GM23338 (cell line): Measurements from ENCODE around the gene FBN2. TPM values are rescaled to one million over a fixed set of nuclear protein-coding genes. Genes with fewer than 3 reads are reported as not detected.

Source experiments
- ATAC-seq: fragments of 200-7000 bp; cut with Tn5 transposase; 3 replicates; pipeline ENCODE4 v1.9.1; 2020
- DNase-seq: peaks from one replicate; pipeline ENCODE4 v3.0.0-alpha.2; 2015; ENCODE audit warnings: low spot score
- H2AFZ ChIP-seq: fragments of 200-600 bp; sonication (generic); 2 replicates; pipeline ENCODE4 v1.8.0; 2016; ENCODE audit warnings: antibody characterized with exemption, mild to moderate bottlenecking, moderate library complexity
- H3F3A ChIP-seq: fragments of 200-600 bp; sonication (generic); replicated peaks from 2 replicates; pipeline ENCODE4 v1.8.0; 2017; ENCODE audit warnings: antibody characterized with exemption, mixed run types, low read depth
- H3K27ac ChIP-seq: fragments of 200-600 bp; sonication (generic); 2 replicates; pipeline ENCODE4 v1.6.1; 2016; ENCODE audit warnings: low read depth
- H3K27me3 ChIP-seq: fragments of 200-600 bp; sonication (generic); 2 replicates; pipeline ENCODE4 v1.8.0; 2016; ENCODE audit warnings: mild to moderate bottlenecking, mixed run types, moderate library complexity; ENCODE audit not compliant: insufficient read depth
- H3K36me3 ChIP-seq: fragments of 200-600 bp; sonication (generic); 2 replicates; pipeline ENCODE4 v1.8.0; 2016; ENCODE audit warnings: mild to moderate bottlenecking; ENCODE audit not compliant: insufficient read depth
- H3K4me1 ChIP-seq: fragments of 200-600 bp; sonication (generic); 2 replicates; pipeline ENCODE4 v1.8.0; 2016; ENCODE audit warnings: mild to moderate bottlenecking, moderate library complexity; ENCODE audit not compliant: insufficient read depth
- H3K4me2 ChIP-seq: fragments of 200-600 bp; sonication (generic); 2 replicates; pipeline ENCODE4 v1.7.1; 2017; ENCODE audit warnings: mixed run types
- H3K4me3 ChIP-seq: fragments of 200-600 bp; sonication (generic); 2 replicates; pipeline ENCODE4 v1.6.1; 2016; ENCODE audit warnings: mixed run types
- H3K79me2 ChIP-seq: fragments of 200-600 bp; sonication (generic); replicated peaks from 2 replicates; pipeline ENCODE4 v1.8.0; 2017; ENCODE audit warnings: mild to moderate bottlenecking; ENCODE audit not compliant: insufficient read depth
- H3K9me2 ChIP-seq: fragments of 200-600 bp; sonication (generic); 2 replicates; pipeline ENCODE4 v1.8.0; 2017; ENCODE audit not compliant: insufficient read depth
- H4K20me1 ChIP-seq: fragments of 200-600 bp; sonication (generic); replicated peaks from 2 replicates; pipeline ENCODE4 v1.8.0; 2017; ENCODE audit warnings: mild to moderate bottlenecking; ENCODE audit not compliant: insufficient read depth
- H3K27ac Mint-ChIP-seq: 2 replicates; pipeline ENCODE4 v1.8.0; 2020; ENCODE audit warnings: inconsistent platforms, mild to moderate bottlenecking, moderate library complexity, mixed read lengths
- H3K27me3 Mint-ChIP-seq: 3 replicates; pipeline ENCODE4 v1.8.0; 2022; ENCODE audit warnings: low read depth, mild to moderate bottlenecking, moderate library complexity, mixed read lengths, inconsistent platforms; ENCODE audit not compliant: insufficient read depth, poor library complexity
- H3K36me3 Mint-ChIP-seq: 3 replicates; pipeline ENCODE4 v1.8.0; 2021; ENCODE audit warnings: low read depth, mild to moderate bottlenecking, inconsistent platforms, moderate library complexity, mixed read lengths
- H3K4me1 Mint-ChIP-seq: 3 replicates; pipeline ENCODE4 v1.8.0; 2020; ENCODE audit warnings: mild to moderate bottlenecking, inconsistent platforms, mixed read lengths
- H3K4me3 Mint-ChIP-seq: 3 replicates; pipeline ENCODE4 v1.8.0; 2021; ENCODE audit warnings: moderate library complexity, mild to moderate bottlenecking, inconsistent platforms, mixed read lengths
- H3K9me3 Mint-ChIP-seq: 3 replicates; pipeline ENCODE4 v1.8.0; 2020; ENCODE audit warnings: moderate library complexity, mild to moderate bottlenecking, inconsistent platforms, mixed read lengths
- ETS1 ChIP-seq: IDR thresholded peaks from 2 replicates; pipeline ENCODE4 v1.6.1; 2016; ENCODE audit warnings: antibody characterized with exemption
- EZH2phosphoT487 ChIP-seq: fragments of 200-600 bp; sonication (generic); IDR thresholded peaks from one replicate; pipeline ENCODE4 v1.8.1; 2018; ENCODE audit warnings: antibody characterized with exemption; ENCODE audit not compliant: unreplicated experiment
- JUNB ChIP-seq: IDR thresholded peaks from one replicate; pipeline ENCODE4 v1.6.1; 2016; ENCODE audit warnings: antibody characterized with exemption; ENCODE audit not compliant: unreplicated experiment
- NANOG ChIP-seq: IDR thresholded peaks from 2 replicates; pipeline ENCODE4 v1.6.1; 2016; ENCODE audit warnings: antibody characterized with exemption, borderline replicate concordance
- polyA plus RNA-seq: library from polyadenylated mRNA; unstranded; fragments of >200 nt; fragmentation: Nextera tagmentation; extraction: Ambion mirVana; gene quantifications from 2 replicates; pipeline ENCODE4 v1.2.1, GENCODE V29; 2016
- total RNA-seq: library from RNA; depleted of rRNA; stranded (reverse); fragments of >200 nt; shearing (Covaris generic); gene quantifications from 2 replicates; pipeline ENCODE4 v1.2.3, GENCODE V29; 2014
- TF ChIP-seq, protein P1 (sequence below): fragments of 250-450 bp; sonication (Bioruptor Pico); IDR thresholded peaks from 2 replicates; pipeline ENCODE4 v1.5.0; 2020; ENCODE audit warnings: mild to moderate bottlenecking, moderate library complexity

Gene FBN2
- total and polyA plus RNA-seq, 2 experiments from 2014 or later: 2.6 to 13.6 TPM

DNA sequence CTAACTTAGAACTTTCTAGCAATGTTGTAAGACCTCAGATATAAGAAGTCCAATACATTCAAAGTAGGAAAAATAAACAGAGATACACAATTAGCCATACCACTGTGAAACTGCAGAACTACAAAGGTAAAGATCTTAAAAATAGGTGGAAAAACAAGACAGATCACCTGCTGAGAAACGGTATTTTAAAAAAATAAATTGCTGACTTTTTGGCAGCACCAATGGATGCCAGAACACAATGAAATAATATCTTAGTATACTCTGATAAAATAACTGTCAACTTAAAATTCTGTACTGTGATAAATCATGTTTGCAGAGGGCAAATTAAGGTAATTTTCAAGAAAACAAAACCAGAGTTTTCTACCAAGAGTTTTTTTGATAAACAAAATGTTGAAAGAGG is 138.9 kb downstream of the FBN2 start (continued):
- TF ChIP-seq, protein P1, sequence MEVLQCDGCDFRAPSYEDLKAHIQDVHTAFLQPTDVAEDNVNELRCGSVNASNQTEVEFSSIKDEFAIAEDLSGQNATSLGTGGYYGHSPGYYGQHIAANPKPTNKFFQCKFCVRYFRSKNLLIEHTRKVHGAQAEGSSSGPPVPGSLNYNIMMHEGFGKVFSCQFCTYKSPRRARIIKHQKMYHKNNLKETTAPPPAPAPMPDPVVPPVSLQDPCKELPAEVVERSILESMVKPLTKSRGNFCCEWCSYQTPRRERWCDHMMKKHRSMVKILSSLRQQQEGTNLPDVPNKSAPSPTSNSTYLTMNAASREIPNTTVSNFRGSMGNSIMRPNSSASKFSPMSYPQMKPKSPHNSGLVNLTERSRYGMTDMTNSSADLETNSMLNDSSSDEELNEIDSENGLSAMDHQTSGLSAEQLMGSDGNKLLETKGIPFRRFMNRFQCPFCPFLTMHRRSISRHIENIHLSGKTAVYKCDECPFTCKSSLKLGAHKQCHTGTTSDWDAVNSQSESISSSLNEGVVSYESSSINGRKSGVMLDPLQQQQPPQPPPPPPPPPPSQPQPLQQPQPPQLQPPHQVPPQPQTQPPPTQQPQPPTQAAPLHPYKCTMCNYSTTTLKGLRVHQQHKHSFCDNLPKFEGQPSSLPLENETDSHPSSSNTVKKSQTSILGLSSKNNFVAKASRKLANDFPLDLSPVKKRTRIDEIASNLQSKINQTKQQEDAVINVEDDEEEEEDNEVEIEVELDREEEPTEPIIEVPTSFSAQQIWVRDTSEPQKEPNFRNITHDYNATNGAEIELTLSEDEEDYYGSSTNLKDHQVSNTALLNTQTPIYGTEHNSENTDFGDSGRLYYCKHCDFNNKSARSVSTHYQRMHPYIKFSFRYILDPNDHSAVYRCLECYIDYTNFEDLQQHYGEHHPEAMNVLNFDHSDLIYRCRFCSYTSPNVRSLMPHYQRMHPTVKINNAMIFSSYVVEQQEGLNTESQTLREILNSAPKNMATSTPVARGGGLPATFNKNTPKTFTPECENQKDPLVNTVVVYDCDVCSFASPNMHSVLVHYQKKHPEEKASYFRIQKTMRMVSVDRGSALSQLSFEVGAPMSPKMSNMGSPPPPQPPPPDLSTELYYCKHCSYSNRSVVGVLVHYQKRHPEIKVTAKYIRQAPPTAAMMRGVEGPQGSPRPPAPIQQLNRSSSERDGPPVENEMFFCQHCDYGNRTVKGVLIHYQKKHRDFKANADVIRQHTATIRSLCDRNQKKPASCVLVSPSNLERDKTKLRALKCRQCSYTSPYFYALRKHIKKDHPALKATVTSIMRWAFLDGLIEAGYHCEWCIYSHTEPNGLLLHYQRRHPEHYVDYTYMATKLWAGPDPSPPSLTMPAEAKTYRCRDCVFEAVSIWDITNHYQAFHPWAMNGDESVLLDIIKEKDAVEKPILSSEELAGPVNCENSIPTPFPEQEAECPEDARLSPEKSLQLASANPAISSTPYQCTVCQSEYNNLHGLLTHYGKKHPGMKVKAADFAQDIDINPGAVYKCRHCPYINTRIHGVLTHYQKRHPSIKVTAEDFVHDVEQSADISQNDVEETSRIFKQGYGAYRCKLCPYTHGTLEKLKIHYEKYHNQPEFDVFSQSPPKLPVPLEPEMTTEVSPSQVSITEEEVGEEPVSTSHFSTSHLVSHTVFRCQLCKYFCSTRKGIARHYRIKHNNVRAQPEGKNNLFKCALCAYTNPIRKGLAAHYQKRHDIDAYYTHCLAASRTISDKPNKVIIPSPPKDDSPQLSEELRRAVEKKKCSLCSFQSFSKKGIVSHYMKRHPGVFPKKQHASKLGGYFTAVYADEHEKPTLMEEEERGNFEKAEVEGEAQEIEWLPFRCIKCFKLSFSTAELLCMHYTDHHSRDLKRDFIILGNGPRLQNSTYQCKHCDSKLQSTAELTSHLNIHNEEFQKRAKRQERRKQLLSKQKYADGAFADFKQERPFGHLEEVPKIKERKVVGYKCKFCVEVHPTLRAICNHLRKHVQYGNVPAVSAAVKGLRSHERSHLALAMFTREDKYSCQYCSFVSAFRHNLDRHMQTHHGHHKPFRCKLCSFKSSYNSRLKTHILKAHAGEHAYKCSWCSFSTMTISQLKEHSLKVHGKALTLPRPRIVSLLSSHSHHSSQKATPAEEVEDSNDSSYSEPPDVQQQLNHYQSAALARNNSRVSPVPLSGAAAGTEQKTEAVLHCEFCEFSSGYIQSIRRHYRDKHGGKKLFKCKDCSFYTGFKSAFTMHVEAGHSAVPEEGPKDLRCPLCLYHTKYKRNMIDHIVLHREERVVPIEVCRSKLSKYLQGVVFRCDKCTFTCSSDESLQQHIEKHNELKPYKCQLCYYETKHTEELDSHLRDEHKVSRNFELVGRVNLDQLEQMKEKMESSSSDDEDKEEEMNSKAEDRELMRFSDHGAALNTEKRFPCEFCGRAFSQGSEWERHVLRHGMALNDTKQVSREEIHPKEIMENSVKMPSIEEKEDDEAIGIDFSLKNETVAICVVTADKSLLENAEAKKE (CRISPR knock-in tag): no peak
- no peak for TF ChIP-seq JUNB
- no peak for TF ChIP-seq ETS1

DNA sequence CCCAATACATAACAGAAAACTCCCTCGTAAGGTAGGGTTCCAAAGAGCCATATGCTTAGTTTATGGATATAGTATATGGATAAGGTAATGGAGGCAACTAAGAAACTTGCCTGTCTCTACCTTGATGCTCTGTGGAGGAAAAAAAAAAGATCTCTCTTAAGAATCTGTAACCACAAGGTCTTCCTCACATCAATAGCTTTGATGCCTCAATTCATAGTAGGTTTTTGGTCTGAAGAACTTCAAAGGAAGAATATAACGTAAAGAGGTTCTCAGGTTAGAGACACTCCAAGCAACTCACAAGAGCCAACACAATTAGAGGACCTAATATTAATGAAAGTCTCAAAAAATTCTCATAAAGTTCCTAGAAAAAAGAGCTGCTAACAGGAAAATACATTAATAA is 140.2 kb downstream of the FBN2 start:
- Histone ChIP-seq H2AFZ (no peak overlapping the region), H3K36me3 (no peaks in the 10 kb centered on the region), H3K4me2 (no peak overlapping the region), H3K4me1 (no peaks in the 10 kb centered on the region), H3K27ac (no peak overlapping the region), H3K79me2 (no peaks in the 10 kb centered on the region), H3K4me3 (no peak overlapping the region), H3F3A (no peaks in the 10 kb centered on the region), H4K20me1 (no peaks in the 10 kb centered on the region), H3K9me2 (0 out of 2 replicates have a peak, but pooled peaks cover 4% of the 10 kb centered on the region), H3K27me3 (no peaks in the 10 kb centered on the region)
- Mint-ChIP-seq H3K27ac (no peak overlapping the region), H3K4me3 (no peak overlapping the region), H3K9me3 (no peaks in the 10 kb centered on the region), H3K4me1 (no peaks in the 10 kb centered on the region), H3K27me3 (no peaks in the 10 kb centered on the region), H3K36me3 (peaks cover 4% of the 10 kb centered on the region; the same call in 2 of the 3 replicates)
- DNase-seq (no peak), ATAC-seq (no peak)
- TF ChIP-seq NANOG (no peak), EZH2phosphoT487 (no peak)
